ENCODE measurements around the gene SOWAHA.
"Not testable (repeated sequence)": the region's sequence is repeated elsewhere in the genome, so short reads cannot be mapped to it uniquely, and the experiment has no call there.

SOWAHA gene

GRCh38 chr5:132853323-132853722, 40.2 kb downstream of the SOWAHA start:
- no peak for DNase-seq (ENCODE audit: low read depth)

DNA sequence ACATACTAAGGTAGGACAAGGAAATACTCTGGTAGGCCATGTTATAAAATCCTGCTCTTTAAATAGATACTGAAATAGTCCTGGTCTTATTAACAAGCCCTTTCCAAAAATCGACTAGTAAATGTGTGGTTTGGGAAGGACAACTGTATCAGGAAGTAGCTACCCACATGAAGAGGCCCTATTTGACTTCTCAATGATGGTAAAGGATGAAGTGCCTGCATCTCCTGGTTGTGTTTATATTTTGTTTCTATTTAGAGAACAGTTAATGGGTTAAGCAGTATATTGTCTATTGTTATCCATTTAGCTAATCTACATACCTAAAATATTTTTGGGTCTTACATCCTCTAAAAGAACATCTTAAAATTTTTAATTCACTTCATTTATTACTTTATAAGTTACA, 40.7 kb downstream of the SOWAHA start:
- DNase-seq (ENCODE audit: low read depth), result no peak

DNA sequence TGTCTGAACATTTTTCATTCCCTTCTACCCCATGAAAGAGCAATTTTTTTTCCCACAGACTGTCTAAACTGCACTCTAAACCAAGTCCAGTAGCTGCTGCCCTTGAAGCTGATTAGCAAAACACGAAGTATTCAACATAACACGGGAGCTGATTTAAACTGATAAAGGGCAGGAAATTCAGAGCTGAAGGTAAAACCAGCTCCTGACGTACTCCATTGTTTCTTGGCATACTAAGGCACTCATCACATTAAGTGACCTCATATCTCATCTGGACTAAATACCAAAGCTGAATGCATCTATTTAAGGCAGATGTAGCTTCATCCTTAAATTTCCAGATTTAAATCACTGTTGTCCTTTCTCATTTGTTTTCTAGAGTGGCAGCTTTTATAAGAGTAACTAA, 41.2 kb downstream of the SOWAHA start:
- DNase-seq (ENCODE audit: low read depth), result no peak

- not testable (repeated sequence) for DNase-seq (ENCODE audit: low read depth)
Measured at GRCh38 chr5:132854992-132855391, 41.9 kb downstream of the SOWAHA start.

GRCh38 chr5:132856011-132856410, 42.9 kb downstream of the SOWAHA start:
- DNase-seq (ENCODE audit: low read depth), result no peak

- DNase-seq (ENCODE audit: low read depth), result no peak
Measured at GRCh38 chr5:132859889-132860437, 46.9 kb downstream of the SOWAHA start.

- DNase-seq (ENCODE audit: low read depth), result no peak
Measured at GRCh38 chr5:132860742-132861141, 47.6 kb downstream of the SOWAHA start.

- DNase-seq (ENCODE audit: low read depth), result no peak
Measured at GRCh38 chr5:132865668-132866341, 52.7 kb downstream of the SOWAHA start.

All from stimulated activated CD8-positive, alpha-beta memory T cell treated with anti-CD3 and anti-CD28 coated beads, Interleukin-4, amount 100 ng/mL, for 24 hours (primary cell).